OCI-LY3 (cell line): ENCODE data around the gene KBTBD8.

Experiments used
- CTCF ChIP-seq: fragments of 200-600, 300-600 bp; sonication (generic); IDR thresholded peaks from 2 replicates; pipeline ENCODE4 v1.5.1; 2014; ENCODE audit warnings: antibody characterized with exemption, low read length, low read depth
- EZH2phosphoT487 ChIP-seq: fragments of 200-600 bp; shearing (Covaris generic); IDR thresholded peaks from 2 replicates; pipeline ENCODE4 v1.6.1; 2018; ENCODE audit warnings: antibody characterized with exemption, mixed run types, low read depth

- TF ChIP-seq CTCF (no peak), EZH2phosphoT487 (no peak)
These were observed 3.2 kb downstream of the KBTBD8 start for GRCh38 chr3:67001086-67001861.
